Measurements from ENCODE around the gene ACP7.

The ACP7 gene

DNA sequence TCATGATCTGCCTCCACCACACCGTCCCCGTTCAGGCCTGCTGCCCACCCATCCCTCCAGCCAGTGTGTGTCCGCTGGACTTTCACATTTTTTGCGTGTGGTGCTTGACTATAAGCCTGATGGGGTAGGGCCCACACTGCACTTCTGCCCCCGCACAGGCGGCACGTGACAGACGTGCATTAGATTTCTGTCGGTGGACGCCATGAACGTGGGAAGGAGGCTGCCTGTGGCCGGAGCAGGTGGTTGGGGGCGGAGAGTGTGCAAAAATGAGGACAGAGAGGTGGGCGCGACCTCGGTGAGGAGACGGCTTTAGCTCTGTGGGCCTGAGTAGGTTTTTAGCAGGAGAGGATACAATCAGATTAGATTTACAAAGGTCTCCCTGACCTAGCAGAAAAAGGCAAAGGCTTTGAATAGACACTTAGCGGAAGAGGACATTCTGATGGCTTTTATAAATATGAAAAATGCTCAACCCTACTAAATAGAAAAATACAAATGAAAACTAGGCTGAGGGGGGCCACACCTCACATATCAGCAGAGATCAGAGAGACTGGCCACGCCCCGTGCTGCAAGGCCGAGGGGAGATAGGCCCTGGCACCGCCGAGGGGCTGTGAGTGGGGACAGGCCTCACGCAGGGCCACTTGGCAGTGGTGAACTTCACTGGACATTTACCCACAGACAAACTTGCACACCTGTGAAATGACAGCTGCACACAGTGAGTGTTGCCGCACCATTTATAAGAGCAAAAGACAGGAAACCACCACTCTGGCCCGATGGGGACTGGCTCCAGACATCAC is 66.8 kb downstream of the ACP7 start:
- DNase-seq = no peak

DNA sequence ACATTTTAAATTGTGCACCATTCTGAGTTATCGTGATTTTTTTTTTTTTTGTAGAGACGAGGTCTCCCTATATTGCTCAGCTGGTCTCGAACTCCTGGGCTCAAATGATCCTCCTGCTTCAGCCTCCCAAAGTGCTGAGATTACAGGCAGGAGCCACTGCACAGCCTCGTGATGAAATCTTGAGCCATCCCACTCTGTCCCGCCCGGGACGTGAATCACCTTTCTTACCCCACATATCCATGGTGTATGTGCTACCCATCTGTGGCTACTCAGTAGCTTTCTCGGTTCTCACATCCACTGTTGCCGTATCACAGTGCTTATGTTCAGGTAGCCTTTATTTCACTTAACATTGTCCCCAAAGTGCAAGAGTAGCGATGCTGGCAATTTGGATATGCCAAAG is 67.9 kb downstream of the ACP7 start:
- DNase-seq = no peak

DNA sequence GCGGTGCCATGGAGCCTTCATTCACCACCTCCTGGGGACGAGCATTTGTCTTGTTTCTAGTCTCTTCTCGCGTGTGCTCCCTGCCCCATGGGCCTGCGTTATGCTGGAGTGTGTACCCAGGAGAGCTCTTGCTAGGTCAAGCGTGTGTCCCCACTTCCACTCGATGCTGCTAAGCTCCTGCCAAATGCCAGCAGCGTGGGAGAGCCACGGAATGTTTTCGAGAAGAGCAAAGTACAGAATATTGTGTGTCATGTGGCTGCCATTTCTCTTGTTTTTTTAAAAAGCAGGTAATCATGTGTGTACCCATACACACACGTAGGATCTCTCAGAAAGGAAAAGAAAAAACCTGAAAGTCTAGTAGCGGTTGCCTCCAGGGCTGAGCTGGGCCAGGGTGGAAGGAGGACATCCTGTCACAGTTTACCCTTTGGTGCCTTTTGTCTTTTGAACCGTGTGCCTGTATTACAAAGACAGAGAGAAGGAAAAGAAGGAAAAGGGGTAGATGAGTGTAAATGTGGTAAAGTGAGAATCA is 70.0 kb downstream of the ACP7 start:
- DNase-seq = no peak

DNA sequence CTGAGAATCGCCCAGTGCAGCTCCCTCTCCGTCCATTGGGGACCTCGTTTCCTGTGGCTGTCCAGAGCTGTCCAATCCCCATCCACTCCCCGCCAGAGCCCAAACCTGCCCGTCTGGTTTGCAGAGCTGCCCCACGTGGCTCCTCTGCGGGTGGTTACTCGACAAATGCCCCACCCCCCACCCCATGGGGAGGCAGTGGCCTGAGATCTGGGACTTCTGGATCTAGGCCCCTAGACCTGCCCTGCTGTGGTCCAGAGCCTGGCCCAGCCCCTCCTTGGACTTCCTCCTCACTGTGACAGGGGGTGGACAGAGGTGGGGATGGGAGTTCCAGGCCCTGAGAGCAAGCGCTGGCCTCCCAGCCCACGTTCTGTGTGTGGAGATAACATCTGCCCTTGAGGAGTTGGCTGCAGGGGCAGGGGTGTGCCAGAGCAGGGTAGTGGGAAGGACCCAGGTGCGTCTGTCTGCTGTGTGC is 70.5 kb downstream of the ACP7 start:
- DNase-seq = no peak

DNA sequence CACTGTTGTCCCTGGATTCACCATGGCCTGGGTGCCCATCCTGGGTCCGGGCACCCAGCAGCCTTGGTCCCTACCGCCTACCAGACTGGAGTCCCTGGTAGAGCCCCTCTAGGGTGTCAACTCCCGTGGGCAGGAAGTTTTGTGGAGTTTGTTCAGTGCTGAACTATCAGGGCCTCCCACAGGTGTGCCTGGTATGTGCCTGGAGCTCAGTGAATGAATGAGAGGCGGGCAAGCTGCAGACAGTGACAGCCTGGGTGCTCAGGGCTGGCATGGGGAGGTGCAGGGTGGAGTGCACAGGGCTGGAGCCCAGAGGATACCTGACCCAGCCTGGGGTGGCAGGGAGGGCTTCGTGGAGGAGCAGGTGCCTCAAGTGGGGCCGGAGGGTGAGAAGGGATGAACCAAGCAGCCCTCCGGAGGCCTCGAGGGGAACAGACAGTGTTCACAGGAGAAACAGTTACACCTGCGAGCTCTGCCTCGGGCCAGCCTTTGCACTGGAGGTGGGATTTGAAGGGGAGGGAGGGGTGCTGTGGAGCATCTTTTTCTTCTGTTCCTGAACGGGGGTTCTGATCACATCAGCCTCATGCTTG is 71.0 kb downstream of the ACP7 start:
- no peak for DNase-seq

DNA sequence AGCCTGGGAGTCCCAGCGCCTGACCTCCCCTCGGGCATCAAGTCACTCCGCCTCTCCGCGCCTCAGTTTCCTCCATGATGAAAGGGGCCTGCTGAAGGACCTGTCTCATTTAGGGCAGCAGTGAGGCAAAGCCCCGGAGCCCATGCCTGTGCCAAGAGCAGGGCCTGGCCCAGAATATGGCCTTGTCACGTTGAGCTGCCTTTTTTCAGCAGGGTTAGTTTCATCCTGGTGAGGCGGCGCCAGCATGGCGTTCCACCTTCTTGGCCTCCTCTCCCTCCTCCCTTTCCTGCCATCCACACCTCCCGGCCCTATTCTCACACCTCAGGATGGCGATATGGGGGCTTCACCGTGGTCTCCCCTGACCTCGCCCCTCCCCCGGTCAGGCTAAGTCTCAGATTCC is 71.6 kb downstream of the ACP7 start:
- no peak for DNase-seq

DNA sequence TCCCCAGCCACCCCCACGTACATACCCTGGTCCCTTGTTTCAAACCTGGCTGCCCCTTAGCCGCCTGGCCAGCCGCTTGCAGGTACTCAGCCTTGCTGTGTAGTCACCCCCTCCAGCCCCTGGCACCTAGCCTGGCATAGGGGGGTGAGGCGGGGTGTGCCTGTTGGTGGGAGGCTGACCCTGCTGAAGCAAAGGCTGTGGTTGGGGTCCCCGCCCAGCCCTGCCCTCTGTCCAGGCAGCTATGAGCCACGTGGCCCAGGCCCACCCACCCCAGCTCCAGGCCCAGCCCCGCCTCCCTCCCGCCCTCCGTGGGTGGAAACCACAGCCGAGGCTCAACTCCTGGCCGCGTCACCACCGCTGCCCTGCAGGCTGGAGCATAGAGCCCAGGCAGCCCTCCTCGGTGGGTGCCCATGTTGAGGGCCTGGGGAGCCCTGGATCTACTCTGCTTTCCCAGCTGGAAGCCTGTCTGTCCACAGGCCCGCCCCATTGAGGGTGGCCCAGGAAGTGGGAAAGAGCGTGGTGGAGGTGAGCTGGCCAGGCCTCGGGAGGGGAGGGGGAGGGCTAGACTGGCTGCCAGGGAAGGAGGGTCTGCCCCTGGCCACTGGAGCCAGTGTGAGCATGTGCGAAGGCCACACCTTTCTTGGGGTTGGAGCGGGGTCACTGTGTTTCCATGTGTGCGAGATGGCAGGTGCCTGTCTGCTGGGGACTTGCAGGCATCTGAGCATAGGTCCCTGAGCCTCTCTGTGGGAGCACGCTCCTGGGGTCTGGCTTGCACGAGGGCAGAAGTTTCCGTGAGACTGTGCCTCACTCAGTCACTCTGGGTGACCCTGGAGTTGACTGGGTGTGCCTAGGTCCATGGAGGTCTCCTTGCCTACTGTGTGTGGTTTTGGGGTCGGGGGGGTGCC is 72.4 kb downstream of the ACP7 start:
- DNase-seq = no peak

DNA sequence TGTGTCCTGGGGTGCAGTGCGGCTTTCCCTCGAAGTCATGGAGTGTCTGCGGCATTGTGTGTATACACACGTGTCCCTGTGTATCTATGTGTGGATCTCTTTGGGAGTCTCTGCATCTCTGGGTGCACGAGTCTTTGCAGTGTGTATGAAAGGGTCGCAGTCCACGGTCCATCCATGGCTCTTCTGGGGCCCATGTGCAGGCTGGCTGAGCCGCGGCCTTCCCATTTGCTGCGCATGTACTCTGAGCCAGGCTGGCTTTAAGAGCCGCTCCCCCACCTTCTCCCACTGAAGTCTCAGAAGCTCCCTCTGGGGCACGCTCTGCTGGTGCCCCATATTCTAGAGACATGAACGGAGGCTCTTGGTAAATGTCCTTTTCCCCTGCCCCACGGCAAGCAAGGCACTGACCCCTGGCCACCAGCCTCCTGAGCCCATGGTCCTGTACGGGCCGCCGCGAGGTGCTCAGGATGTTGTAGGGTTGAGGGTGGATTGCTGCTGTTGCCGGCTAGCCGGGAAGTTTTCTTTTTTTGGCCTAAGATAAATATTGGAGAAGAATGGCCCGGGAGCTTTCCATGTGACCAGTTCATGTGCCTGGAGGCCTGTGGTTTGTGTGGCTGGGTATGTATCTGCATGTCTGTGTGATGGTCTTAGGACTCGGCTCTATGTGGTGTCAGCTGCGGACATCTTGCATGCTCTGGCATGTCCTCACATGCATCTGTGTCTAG is 73.3 kb downstream of the ACP7 start:
- DNase-seq = no peak

DNA sequence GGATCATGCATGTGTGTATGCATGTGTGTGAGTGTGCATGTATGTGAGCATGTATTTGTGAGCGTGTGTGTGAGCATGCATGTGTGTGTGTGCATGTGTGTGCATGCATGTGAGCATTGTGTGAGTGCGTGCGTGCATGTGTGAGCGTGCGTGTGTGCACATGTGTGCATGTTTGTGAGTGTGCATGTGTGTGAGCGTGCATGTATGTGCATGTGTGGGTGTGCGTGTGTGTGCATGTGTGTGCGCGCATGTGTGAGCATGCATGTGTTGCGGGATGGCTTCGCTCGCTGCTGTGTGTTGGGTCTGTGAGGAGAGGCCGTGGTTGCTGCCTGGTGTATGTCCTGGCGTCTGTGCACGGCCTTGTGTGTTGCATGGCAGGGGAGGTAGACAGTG is 73.8 kb downstream of the ACP7 start:
- no peak for DNase-seq

DNA sequence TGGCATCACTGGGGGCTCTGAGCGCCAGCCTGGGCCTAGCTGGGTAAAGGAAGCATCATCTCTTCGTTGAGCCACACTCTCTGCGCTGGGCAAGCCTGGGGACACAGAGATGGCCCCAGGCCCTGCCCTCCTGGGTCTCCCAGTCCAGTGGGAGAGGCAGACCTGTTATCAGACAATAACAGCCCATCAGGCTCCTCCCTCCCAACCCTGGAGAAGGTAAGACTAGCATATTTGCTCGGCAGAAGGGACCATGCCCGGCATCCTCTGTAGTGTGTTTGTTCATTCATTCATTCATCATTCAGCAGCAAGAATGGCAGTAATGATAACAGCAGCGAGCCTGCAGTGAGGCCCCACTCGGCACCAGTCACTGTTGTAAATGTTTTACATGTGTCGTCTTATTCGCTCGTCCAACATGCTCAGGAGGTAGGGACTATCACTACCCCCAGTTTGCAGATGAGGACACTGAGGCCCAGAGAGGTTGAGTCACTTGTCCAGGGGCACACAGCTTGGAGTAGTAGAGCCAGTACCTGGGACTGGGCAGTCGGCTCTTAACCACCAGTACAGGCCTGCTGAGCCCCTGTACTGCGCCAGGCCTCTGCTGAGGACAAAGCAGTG is 74.6 kb downstream of the ACP7 start:
- DNase-seq = no peak

DNA sequence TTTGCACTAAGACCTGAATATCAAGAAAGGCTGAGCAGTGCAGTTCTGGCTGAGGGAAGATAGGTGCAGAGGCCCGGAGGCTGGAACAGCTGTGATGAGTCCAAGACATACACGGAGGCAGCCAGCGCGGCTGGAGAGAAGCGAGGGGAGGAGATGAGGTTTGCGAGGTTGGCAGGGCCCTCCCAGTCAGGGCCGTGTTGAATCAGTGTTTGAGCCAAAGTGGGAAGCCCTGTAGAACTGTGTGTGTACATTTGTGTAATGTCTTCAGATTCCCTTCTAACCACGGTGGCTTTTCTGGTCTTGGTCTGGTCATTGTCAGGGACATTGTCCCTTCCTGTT is 76.3 kb downstream of the ACP7 start:
- DNase-seq = no peak

Data from DMS153 (cell line).